ENCODE results near the gene MPV17L2. TPM values are rescaled to one million over a fixed set of nuclear protein-coding genes. Genes with fewer than 3 reads are reported as not detected.

MPV17L2 gene
- total and polyA plus RNA-seq, 2 donors (not counting 3 experiments of a cell fraction or from before 2014, with no cell fraction given), result 13.8 to 27.6 TPM

DNA sequence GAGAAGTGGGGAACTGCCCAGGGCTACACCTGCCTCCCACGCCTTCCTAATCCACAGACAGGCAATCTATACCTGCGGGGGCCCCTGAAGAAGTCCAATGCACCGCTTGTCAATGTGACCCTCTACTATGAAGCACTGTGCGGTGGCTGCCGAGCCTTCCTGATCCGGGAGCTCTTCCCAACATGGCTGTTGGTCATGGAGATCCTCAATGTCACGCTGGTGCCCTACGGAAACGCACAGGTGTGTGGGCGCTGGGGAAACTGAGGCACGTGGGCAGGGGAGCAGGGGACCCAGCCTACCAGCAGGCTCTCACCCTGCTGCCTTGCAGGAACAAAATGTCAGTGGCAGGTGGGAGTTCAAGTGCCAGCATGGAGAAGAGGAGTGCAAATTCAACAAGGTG is 18.0 kb upstream of the MPV17L2 start:
- TF ChIP-seq, protein P1, sequence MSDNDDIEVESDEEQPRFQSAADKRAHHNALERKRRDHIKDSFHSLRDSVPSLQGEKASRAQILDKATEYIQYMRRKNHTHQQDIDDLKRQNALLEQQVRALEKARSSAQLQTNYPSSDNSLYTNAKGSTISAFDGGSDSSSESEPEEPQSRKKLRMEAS (IDR thresholded peaks at IDR 0.05; ENCODE audit: insufficient read depth, insufficient read length), result no peak
- TF ChIP-seq JUN (IDR thresholded peaks at IDR 0.05; ENCODE audit: borderline replicate concordance, insufficient read depth, insufficient read length, low read depth) (no peak), FOS (IDR thresholded peaks at IDR 0.05; ENCODE audit: borderline replicate concordance, insufficient read depth, low read length) (no peak), EZH2 (IDR thresholded peaks at IDR 0.05; ENCODE audit: borderline replicate concordance, low read depth, low read length, severe bottlenecking) (no peak), POLR2A (IDR thresholded peaks at IDR 0.05; ENCODE audit: low read depth, low read length) (no peak), CTCF (IDR thresholded peaks at IDR 0.05; ENCODE audit: extremely low read depth in 1 of 2, insufficient read depth in 1 of 2, low read depth in 1 of 2, low read length in 2 of 2) (no peak), MYC (IDR thresholded peaks at IDR 0.05; ENCODE audit: low read depth, low read length) (no peak), POLR2AphosphoS5 (IDR thresholded peaks at IDR 0.05; ENCODE audit: insufficient read depth, low read depth, low read length) (no peak), GATA2 (IDR thresholded peaks at IDR 0.05; ENCODE audit: insufficient read depth, insufficient read length, low read depth, low read length) (no peak)
- no TSS peak for BruUV-seq (replicated peaks)
- Histone ChIP-seq H3K79me2 (ENCODE audit: control insufficient read depth, insufficient read depth, low read length) (no peaks in the 10 kb centered on the region), H3K27ac (ENCODE audit: insufficient read depth, low read depth, low read length) (no peak overlapping the region), H3K4me2 (ENCODE audit: insufficient read depth, low read length) (no peak overlapping the region), H3K4me1 (ENCODE audit: control insufficient read depth, extremely low read depth, insufficient read depth, low read length) (peaks cover 3% of the 10 kb centered on the region), H2AFZ (ENCODE audit: low read depth, low read length) (no peak overlapping the region), H3K9me3 (replicated peaks; ENCODE audit: control insufficient read depth, insufficient read depth, low read length) (no peaks in the 10 kb centered on the region), H3K9ac (replicated peaks; ENCODE audit: extremely low read depth, insufficient read depth, low read length) (no peak overlapping the region), H3K36me3 (ENCODE audit: control insufficient read depth in 2 of 2, extremely low read depth in 1 of 2, insufficient read depth in 2 of 2, low read length in 2 of 2) (no peaks in the 10 kb centered on the region), H3K9me1 (replicated peaks; ENCODE audit: control insufficient read depth, extremely low read depth, insufficient read depth, low read length) (no peaks in the 10 kb centered on the region), H3K27me3 (ENCODE audit: control insufficient read depth in 2 of 2, insufficient read depth in 2 of 2, low read length in 2 of 2) (peaks cover 0 to 2% of the 10 kb centered on the region in 2 experiments), H3K4me3 (replicated peaks in 1 of 3; ENCODE audit: insufficient read depth in 1 of 3, low read depth in 1 of 3, low read length in 3 of 3) (no peak overlapping the region), H4K20me1 (replicated peaks; ENCODE audit: control insufficient read depth, extremely low read depth, insufficient read depth, low read length) (no peaks in the 10 kb centered on the region)
- dilution Hi-C loops (cut with MboI; ENCODE audit: extremely low pct_ligation_motif_present, low sequenced_read_pairs), result no loop called here
- intact Hi-C loops (cut with micrococcal nuclease), result no loop called here
- ChIA-PET CTCF (interaction anchor here (1.5 kb wide), 1 partner anchor 62 kb away, joined by 14 read pairs; no protein-coding TSS in a partner anchor), POLR2A (no interaction called here)
- no peak for FAIRE-seq
- no peak for DNase-seq (ENCODE audit: low read depth, low spot score)
